Sigmoid colon (tissue), 4 donors: Measurements from ENCODE around the gene SCRN1.

Experiments
- POLR2A ChIP-seq, 2 donors: fragments of 450-650 bp; IDR thresholded peaks; one replicate each; pipeline ENCODE4 v1.6.1; 2016; ENCODE audit warnings: antibody characterized with exemption in 2 of 2, mild to moderate bottlenecking in 2 of 2, moderate library complexity in 2 of 2
- POLR2AphosphoS5 ChIP-seq, 4 donors: sonication (generic); formaldehyde crosslinking; IDR thresholded peaks; one replicate each; pipeline ENCODE4 v1.6.1; 2017; ENCODE audit warnings: antibody characterized with exemption in 4 of 4
- TF ChIP-seq, protein P1 (sequence below), 4 experiments: fragments of 450-650 bp in 3 of 4; fragments of 200-600 bp in 1 of 4; IDR thresholded peaks; one replicate each; pipeline ENCODE4 v1.5.1; 2016 to 2019; ENCODE audit warnings: antibody characterized with exemption in 4 of 4, mild to moderate bottlenecking in 3 of 4, moderate library complexity in 2 of 4

DNA sequence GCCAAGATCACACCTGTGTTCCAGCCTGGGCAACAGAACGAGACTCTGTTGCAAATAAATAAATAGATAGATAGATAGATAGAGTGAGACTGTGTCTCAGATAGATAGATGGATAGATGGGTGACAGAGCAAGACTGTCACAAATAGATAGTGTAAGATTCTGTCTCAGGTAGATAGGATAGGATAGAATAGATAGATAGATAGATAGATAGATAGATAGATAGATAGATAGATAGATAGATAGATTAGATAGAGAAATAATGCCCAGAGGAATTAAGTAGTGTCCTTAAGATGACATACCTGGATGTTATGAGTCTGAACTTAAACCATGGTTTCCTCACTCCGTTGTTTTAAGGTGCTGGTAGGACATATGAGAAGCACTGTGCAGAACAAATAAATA lies 46.6 kb upstream of the SCRN1 start:
- no peak for TF ChIP-seq POLR2A (IDR thresholded peaks at IDR 0.05)
- TF ChIP-seq POLR2AphosphoS5 (IDR thresholded peaks at IDR 0.05), result no peak
- TF ChIP-seq, protein P1, sequence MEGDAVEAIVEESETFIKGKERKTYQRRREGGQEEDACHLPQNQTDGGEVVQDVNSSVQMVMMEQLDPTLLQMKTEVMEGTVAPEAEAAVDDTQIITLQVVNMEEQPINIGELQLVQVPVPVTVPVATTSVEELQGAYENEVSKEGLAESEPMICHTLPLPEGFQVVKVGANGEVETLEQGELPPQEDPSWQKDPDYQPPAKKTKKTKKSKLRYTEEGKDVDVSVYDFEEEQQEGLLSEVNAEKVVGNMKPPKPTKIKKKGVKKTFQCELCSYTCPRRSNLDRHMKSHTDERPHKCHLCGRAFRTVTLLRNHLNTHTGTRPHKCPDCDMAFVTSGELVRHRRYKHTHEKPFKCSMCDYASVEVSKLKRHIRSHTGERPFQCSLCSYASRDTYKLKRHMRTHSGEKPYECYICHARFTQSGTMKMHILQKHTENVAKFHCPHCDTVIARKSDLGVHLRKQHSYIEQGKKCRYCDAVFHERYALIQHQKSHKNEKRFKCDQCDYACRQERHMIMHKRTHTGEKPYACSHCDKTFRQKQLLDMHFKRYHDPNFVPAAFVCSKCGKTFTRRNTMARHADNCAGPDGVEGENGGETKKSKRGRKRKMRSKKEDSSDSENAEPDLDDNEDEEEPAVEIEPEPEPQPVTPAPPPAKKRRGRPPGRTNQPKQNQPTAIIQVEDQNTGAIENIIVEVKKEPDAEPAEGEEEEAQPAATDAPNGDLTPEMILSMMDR (IDR thresholded peaks at IDR 0.05), result no peak
